COR-L47 (cell line): ENCODE measurements around the gene MAMDC4.
"Not testable (repeated sequence)": the region's sequence is repeated elsewhere in the genome, so short reads cannot be mapped to it uniquely, and the experiment has no call there.

ENCODE experiments used
- DNase-seq: peaks from one replicate; lab custom pipeline; 2025; lab: John Stamatoyannopoulos, UW

MAMDC4 gene

GRCh38 chr9:136825295-136826187, 26.6 kb upstream of the MAMDC4 start:
- DNase-seq = no peak

GRCh38 chr9:136826188-136826541, 26.0 kb upstream of the MAMDC4 start:
- DNase-seq = no peak

GRCh38 chr9:136826703-136827582, 25.2 kb upstream of the MAMDC4 start:
- no peak for DNase-seq

- DNase-seq = no peak
Measured at GRCh38 chr9:136827794-136828473, 24.2 kb upstream of the MAMDC4 start.

- DNase-seq = no peak
Measured at GRCh38 chr9:136828474-136829140, 23.5 kb upstream of the MAMDC4 start.

- DNase-seq = no peak
Measured at GRCh38 chr9:136829412-136829811, 22.7 kb upstream of the MAMDC4 start.

- no peak for DNase-seq
Measured at GRCh38 chr9:136829981-136830885, 21.9 kb upstream of the MAMDC4 start.

GRCh38 chr9:136831002-136831719, 21.0 kb upstream of the MAMDC4 start:
- DNase-seq = no peak

GRCh38 chr9:136831720-136832104, 20.4 kb upstream of the MAMDC4 start:
- no peak for DNase-seq

- no peak for DNase-seq
Measured at GRCh38 chr9:136832581-136832980, 19.6 kb upstream of the MAMDC4 start.

GRCh38 chr9:136833381-136834048, 18.6 kb upstream of the MAMDC4 start:
- DNase-seq = not testable (repeated sequence)

GRCh38 chr9:136835162-136835931, 16.8 kb upstream of the MAMDC4 start:
- DNase-seq = no peak

- DNase-seq = no peak
Measured at GRCh38 chr9:136835932-136836904, 15.9 kb upstream of the MAMDC4 start.

GRCh38 chr9:136837146-136837855, 14.8 kb upstream of the MAMDC4 start:
- no peak for DNase-seq

GRCh38 chr9:136837856-136838277, 14.3 kb upstream of the MAMDC4 start:
- not testable (repeated sequence) for DNase-seq

GRCh38 chr9:136838314-136839228, 13.6 kb upstream of the MAMDC4 start:
- DNase-seq = no peak
